Measurements from ENCODE around the gene POLR3A.

DNA sequence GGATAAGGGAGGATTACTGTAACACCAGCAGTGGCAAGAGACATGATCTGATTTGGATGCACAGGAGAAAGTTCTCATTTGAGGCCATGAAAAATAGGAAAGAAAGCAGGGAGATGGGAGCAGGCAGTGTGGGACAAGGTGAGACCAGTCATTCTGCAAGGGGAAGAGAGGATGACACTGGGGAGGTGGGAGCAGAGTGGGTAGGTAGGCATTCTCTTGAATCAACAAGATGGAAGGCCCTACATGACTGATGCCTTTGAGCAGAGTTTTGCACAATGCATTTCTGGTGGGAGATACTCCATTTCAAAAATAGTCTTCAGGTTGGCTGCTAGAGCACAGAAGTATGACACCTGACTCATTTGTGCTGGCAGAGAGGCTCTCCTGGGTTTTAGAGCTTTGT, 14.9 kb upstream of the POLR3A start:
- no peak for TF ChIP-seq CTCF (IDR thresholded peaks at IDR 0.05)
- TF ChIP-seq POLR2A (IDR thresholded peaks at IDR 0.05) = no peak
- no peak for TF ChIP-seq POLR2AphosphoS5 (IDR thresholded peaks at IDR 0.05)

Data from breast epithelium (tissue), 3 donors.